Heart right ventricle (tissue), 16 donors: ENCODE results near the gene ZNF385D. TPM values are rescaled to one million over a fixed set of nuclear protein-coding genes. Genes with fewer than 3 reads are reported as not detected.

Source experiments
- ATAC-seq, 8 donors: fragments of 200-7000 bp; cut with Tn5 transposase; one replicate each; pipeline ENCODE4 v1.9.1; 2020; ENCODE audit warnings: mild to moderate bottlenecking in 8 of 8, moderate library complexity in 8 of 8, moderate number of reproducible peaks in 1 of 8
- DNase-seq, 2 donors: peaks; one replicate each; pipeline ENCODE4 v3.0.0-alpha.2; 2020
- H3K27ac ChIP-seq, 10 donors: fragments of 200-600 bp; sonication (generic) in 2 of 10; one replicate each; pipeline versions ENCODE4 v1.5.0 to v1.8.0; 2020 to 2022; ENCODE audit warnings: mild to moderate bottlenecking in 3 of 10
- H3K27me3 ChIP-seq, 7 donors: fragments of 200-600 bp; one replicate each; pipeline ENCODE4 v1.8.0; 2021 to 2022; ENCODE audit warnings: mild to moderate bottlenecking in 2 of 7
- H3K36me3 ChIP-seq, 9 donors: fragments of 200-600 bp; sonication (generic) in 1 of 9; one replicate each; pipeline versions ENCODE4 v1.5.0 to v1.8.0; 2020 to 2022; ENCODE audit warnings: mild to moderate bottlenecking in 2 of 9
- H3K4me1 ChIP-seq, 9 donors: fragments of 200-600 bp; sonication (generic) in 1 of 9; one replicate each; pipeline versions ENCODE4 v1.5.0 to v1.8.0; 2020 to 2022; ENCODE audit warnings: mild to moderate bottlenecking in 4 of 9
- H3K4me3 ChIP-seq, 10 donors: fragments of 200-600 bp; sonication (generic) in 2 of 10; one replicate each; pipeline versions ENCODE4 v1.5.0 to v1.8.0; 2020 to 2022; ENCODE audit warnings: mild to moderate bottlenecking in 7 of 10, moderate library complexity in 2 of 10
- H3K9me3 ChIP-seq, 11 donors: fragments of 200-600 bp in 10 of 11; sonication (generic) in 2 of 11; one replicate each; pipeline versions ENCODE4 v1.5.0 to v1.8.0; 2013 to 2022; ENCODE audit warnings: mild to moderate bottlenecking in 2 of 11, control low read depth in 1 of 11, moderate library complexity in 1 of 11
- CTCF ChIP-seq, 9 donors: fragments of 200-600 bp; sonication (generic) in 2 of 9; IDR thresholded peaks; one replicate each; pipeline versions ENCODE4 v1.5.0 to v1.8.0; 2021 to 2022; ENCODE audit warnings: antibody characterized with exemption in 9 of 9, mild to moderate bottlenecking in 5 of 9, moderate library complexity in 1 of 9
- WGBS, 2 donors: extraction: QIAGEN DNeasy Blood & Tissue Kit; methylation state at CpG; one replicate each; pipeline ENCODE4 v1.1.7; 2013; ENCODE audit warnings: inconsistent platforms in 1 of 2; 5-methylcytosine and 5-hydroxymethylcytosine counted together
- intact Hi-C, 10 donors: fragments of 100-400 bp; cut with DNase I; formaldehyde crosslinking; loops; one replicate each; pipeline versions ENCODE4 v1.11.1 to v1.14.2; 2022
- polyA plus RNA-seq, 2 donors: library from polyadenylated mRNA; stranded (reverse); fragments of 200-250 nt; gene quantifications; one replicate each; pipeline ENCODE4 v1.2.3, GENCODE V29; 2013
- total RNA-seq, 10 donors: library from RNA; stranded (reverse); fragmentation: NEBNext Ultra II Directional in 3 of 10; extraction: Animal tissue kit (Norgen Biotek cat#: 25700) in 3 of 10; gene quantifications; one replicate each; pipeline versions ENCODE4 v1.2.1 to v1.2.4, GENCODE V29; 2021 to 2023
- donor health status: Arrhythmogenic right ventricular cardiomyopathy.
- donor health status: ischemic (EF 13 %, LVEDD 7.1; RV severe dilation, severe dysfunction).
- donor health status: healthy with polysubstance abuse.
- donor health status: DM: no; HTN: yes; CAD: no.
- donor health status: DM: no; HTN: no; CAD: no.
- donor health status: ischemic (EF 25% LVEDD 6.9; RV normal size, moderate dysfunction).
- donor health status: ischemic (EF 25% LVEDD 5.7; RV mildly dilated, moderate dysfunction).
- donor health status: healthy.
- donor health status: DM: yes; HTN: yes; CAD: no.
- donor health status: Ischemic cardiomyopathy.
- donor health status: ischemic (EF 35%, LVEDD 5.7; RV mildly dilated, moderate dysfunction).
- donor health status: nonischemic (EF 11% LVEDD 7.7; RV severe dilation, severe dysfunction).
- donor health status: DM: yes; HTN: yes; CAD: no.
- donor health status: PGD.
- donor health status: ischemic (EF 29% LVEDD 5.4; RV normal size, mild dysfunction).
- donor health status: nonischemic (EF 23%, LVEDD 6.1; RV moderate dilation, normal function).

Gene ZNF385D
- total and polyA plus RNA-seq, 12 donors = 3.0 to 24.9 (median 7.2) TPM

DNA sequence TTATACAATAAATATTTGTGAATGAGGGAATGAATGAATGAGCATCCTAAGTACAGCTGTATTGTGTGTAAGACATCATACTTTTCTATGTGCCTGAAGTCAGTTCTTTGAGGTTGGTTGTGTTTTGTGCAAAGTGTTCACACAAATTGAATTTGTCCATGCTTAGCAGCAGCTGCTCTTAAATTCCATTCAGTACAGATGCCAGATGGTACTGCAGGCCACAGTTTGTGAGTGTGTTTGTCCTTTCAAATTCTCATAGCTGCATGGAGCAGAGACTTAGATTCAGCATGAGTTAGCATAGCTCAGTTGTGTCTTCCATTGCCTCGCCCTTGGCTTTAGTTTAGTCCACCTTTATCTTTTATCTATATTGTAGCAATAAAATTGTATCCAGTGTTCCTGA is 3.8 kb upstream of the ZNF385D start:
- DNase-seq (no peak), ATAC-seq (no peak)
- Histone ChIP-seq H3K4me1 (peaks cover 0 to 29% (median 8%) of the 10 kb centered on the region in 9 donors), H3K27me3 (no peaks in the 10 kb centered on the region), H3K9me3 (no peaks in the 10 kb centered on the region), H3K36me3 (no peaks in the 10 kb centered on the region), H3K27ac (no peak overlapping the region), H3K4me3 (no peak overlapping the region)
- TF ChIP-seq CTCF (IDR thresholded peaks at IDR 0.05) = no peak
- intact Hi-C loops = loop anchor here (5.0 to 10.0 kb wide), 10 partner anchors 37 to 1530 kb away; no protein-coding TSS in a partner anchor
- WGBS, 2 donors = 93 to 96% methylated on average over 1 of the region's 1 CpG

GRCh38 chr3:21752749-21753347 is 1.8 kb upstream of the ZNF385D start:
- Histone ChIP-seq H3K9me3 (no peaks in the 10 kb centered on the region), H3K4me3 (no peak overlapping the region), H3K27me3 (no peaks in the 10 kb centered on the region), H3K36me3 (no peaks in the 10 kb centered on the region), H3K4me1 (peaks cover 0 to 47% (median 11%) of the 10 kb centered on the region in 9 donors), H3K27ac (peak overlapping the region in 3 of 10 donors; percentile 4 to 80 (median 36))
- TF ChIP-seq CTCF (IDR thresholded peaks at IDR 0.05) = peak; percentile 58 to 89 (median 77)
- peak in 1 of 2 donors; percentile 54 for DNase-seq
- WGBS, 2 donors = 28 to 33% methylated on average over 3 of the region's 3 CpGs
- peak in 7 of 8 donors; percentile 48 to 78 (median 69) for ATAC-seq
- intact Hi-C loops = loop anchor here (1.0 to 10.0 kb wide), 14 partner anchors 39 to 1528 kb away; no protein-coding TSS in a partner anchor

- peaks cover 0 to 57% (median 20%) of the 10 kb centered on the region in 9 donors for H3K4me1 ChIP-seq
- ATAC-seq (peak in 3 of 8 donors; percentile 26 to 52 (median 27)), DNase-seq (no peak)
- intact Hi-C loops = loop anchor here (1.0 to 10.0 kb wide), 15 partner anchors 40 to 1527 kb away; no protein-coding TSS in a partner anchor
- H3K27ac ChIP-seq = peak overlapping the region in 9 of 10 donors; percentile 58 to 80 (median 67)
- no peaks in the 10 kb centered on the region for H3K9me3 ChIP-seq
- H3K36me3 ChIP-seq = no peaks in the 10 kb centered on the region
- 43 to 74% methylated on average over 6 of the region's 6 CpGs for WGBS, 2 donors
- H3K27me3 ChIP-seq = no peaks in the 10 kb centered on the region
- no peak overlapping the region for H3K4me3 ChIP-seq
- TF ChIP-seq CTCF (IDR thresholded peaks at IDR 0.05) = no peak
Observed at GRCh38 chr3:21751886-21752285, 876 bp upstream of the ZNF385D start.

DNA sequence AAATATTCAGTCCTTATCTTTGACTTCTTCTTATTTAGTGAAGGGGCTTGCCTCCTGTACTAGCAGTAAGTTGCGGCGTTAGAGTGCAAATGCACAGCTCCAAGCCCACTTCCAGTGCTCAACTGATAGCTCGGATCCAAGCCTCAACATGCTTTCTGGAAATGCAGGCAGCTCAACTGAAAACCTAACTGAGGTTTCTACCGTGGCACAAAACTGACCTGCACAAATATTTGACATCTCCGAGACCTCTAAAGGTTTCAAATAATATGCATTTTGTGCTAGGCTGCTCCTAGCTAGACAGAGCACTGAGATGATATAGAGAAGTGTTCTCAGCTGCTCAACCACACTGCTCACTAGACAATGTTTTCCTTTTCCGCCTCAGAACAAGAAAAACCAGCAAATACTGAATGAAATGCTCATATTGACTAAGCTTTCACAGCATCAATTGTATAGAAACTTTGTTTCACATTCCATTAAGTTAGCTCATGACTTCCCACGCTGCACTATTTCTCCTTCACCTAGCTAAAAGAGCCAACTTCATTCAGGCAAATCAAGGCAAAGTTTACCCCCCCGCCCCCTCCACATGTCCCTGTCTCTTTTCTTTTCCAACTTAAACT is 822 bp downstream of the ZNF385D start:
- Histone ChIP-seq H3K27me3 (no peaks in the 10 kb centered on the region), H3K27ac (peak overlapping the region in 8 of 10 donors; percentile 57 to 80 (median 69)), H3K4me1 (peaks cover 0 to 72% (median 34%) of the 10 kb centered on the region in 9 donors), H3K9me3 (no peaks in the 10 kb centered on the region), H3K36me3 (no peaks in the 10 kb centered on the region), H3K4me3 (peak overlapping the region in 9 of 10 donors; percentile 46 to 71 (median 60))
- intact Hi-C loops = loop anchor here (2.0 to 10.0 kb wide), 11 partner anchors 42 to 1525 kb away; no protein-coding TSS in a partner anchor
- no peak for TF ChIP-seq CTCF (IDR thresholded peaks at IDR 0.05)
- WGBS, 2 donors = 20 to 36% methylated on average over 8 of the region's 8 CpGs
- DNase-seq = no peak
- ATAC-seq = peak in 5 of 8 donors; percentile 1 to 48 (median 27)
